Right renal cortex interstitium (tissue), 3 donors: ENCODE data around the gene OCEL1. TPM values are rescaled to one million over a fixed set of nuclear protein-coding genes. Genes with fewer than 3 reads are reported as not detected.

ENCODE experiments used
- DNase-seq, 3 donors: peaks; one replicate each; pipeline ENCODE4 v3.0.0-alpha.2; 2013; ENCODE audit warnings: low read depth in 3 of 3, low spot score in 2 of 3
- polyA plus RNA-seq, 3 donors: library from polyadenylated mRNA; unstranded; fragments of 120-200 nt; gene quantifications; one replicate each; pipeline ENCODE4 v1.2.1, GENCODE V29; 2013; ENCODE audit not compliant: insufficient read length in 3 of 3

Gene OCEL1
- polyA plus RNA-seq, 3 donors = 15.7 to 20.1 (median 17.9) TPM

- no peak for DNase-seq
Observed at GRCh38 chr19:17237747-17238706, 12.0 kb downstream of the OCEL1 start.

DNA sequence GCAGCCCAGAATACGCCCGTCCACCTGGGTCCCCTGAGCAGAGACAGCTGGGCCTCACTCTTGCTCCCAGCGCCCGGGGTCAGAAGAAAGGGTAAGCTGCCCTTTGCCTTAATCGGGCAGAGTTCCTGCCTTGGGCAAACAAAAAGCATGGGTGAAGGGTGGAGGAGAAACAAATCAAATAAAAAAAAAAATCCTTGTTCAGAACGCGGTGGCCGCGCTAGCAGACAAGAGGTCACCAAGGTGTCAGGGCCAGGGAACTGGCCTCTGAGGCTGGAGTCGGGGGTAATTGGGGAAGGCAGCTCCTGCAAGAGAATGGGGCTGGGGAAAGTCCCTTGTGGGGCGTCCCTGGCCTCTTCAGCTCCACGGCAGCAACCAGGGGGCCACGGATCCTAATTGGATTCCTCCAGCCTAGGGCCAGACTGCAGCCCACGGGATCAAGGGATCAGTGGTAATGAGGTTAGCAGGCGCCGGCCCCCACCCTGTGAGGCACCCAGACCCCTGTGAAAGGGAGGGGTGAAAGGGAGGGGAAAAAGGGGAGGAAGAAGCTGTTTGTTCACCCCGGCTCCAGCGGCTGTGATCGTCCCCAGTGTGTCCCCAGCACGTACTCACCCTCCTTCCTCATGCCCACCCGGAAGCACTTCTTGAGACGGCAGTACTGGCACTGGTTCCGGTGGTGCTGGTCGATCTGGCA lies 14.2 kb downstream of the OCEL1 start:
- DNase-seq = no peak

- DNase-seq = no peak
Observed at GRCh38 chr19:17240826-17241399, 14.9 kb downstream of the OCEL1 start.

GRCh38 chr19:17242431-17243208 lies 16.6 kb downstream of the OCEL1 start:
- DNase-seq = no peak

DNA sequence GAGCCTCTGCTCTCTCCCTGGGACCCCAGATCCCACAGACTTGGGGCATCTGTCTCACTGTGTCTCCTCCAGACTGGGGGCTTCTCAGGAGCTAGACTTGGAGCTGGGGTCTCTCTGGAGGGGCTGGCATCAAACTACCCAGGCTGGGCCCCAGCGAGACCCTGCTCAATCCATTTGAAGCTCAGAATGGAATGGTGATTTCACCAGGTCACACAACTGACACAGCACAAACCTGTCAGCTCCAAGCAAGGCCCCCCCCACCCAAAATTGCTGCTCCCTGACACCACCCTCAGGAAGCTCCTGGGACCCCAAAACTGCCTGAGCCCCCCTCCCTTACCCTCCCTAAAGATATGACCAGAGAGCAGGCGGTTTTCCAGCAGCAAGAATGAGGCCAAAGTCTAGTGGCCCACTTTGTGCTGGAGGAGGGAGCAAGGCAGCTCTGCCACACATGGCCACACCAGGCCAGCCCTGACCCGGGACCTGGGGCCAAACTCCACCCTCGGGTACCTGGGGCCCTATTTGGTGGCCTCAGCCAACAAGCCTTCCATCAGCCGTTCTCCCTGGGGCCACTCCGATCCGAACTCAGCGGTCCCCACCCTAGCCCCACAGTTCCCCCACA lies 17.3 kb downstream of the OCEL1 start:
- no peak for DNase-seq

DNA sequence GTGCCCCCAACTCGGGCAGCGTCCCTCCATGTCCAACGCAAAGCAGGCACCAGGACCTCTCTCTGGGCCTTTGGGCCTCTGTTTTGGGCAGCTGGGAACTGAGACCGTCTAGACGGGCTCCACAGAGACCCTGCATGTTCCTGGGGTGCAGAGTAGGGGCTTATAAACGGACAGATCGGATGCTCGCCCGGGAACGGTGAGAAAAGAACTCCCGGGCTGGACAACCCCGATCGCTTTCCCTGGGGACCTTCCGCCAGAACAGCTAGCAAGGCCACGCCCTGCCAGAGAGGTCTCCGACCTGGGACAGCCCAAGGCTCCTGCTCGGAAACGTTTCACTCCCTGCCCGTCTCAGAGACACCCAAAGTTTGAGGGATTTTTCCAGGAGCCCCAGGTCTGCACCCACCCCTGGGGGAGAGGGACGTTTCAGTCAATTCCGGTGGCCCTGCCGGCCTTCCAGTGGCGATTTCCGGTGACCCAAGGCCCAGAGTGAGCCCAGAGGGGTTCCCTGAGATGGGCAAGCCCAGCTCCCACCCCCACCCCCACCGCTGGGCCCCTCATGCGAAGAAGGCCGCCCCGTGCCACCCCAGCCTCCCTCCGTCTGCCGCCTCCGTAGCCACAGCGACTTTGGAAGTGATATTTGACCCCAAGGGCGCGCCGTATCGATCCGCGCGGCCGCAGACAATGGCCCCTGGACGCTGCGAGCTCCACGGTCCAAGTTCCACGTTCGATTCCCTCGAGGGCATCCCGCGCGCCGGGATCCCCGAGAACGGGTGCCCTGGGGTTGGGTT lies 18.0 kb downstream of the OCEL1 start:
- DNase-seq = no peak

DNA sequence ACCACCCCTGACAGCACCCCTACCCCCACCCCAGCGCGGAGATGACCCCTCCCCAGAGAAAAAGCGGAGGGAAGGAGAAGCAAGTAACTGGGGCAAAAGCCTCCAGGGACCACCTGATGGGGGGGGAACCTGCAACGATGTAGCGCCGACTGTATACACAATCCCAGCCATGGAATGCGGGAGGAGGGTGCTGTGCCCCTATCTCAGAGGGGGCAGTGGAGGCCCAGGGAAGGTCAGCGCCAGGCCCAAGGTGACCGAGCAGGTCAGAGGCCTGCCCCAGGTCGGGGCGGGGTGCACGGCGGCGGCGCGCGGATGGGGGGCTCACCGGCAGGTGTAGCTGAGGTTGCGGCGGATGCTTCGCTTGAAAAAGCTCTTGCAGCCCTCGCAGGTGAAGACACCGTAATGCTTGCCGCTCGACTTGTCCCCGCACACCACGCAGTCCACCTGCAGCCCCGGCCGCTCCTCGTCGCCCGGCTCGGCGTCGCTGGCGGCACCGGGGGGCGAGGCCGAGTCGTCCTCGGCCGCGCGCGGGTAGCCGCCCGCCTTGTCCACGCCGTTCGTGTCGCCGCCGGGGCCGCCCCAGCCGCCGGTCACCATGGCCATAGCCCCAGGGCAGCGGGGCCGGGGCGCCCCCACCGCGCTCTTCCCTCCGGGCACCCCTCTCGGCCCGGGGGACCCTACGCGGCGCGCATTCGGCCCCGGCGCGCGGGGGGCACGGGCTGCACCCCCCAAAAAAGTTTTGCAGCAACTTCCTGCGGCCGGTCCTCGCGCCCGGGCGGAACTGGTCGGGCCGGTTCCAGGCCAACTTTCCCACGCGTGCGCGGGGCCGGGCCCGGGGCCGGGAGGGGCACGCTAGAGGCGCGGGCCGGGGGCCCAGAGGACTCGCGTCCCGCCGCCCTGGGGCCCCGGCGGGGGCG lies 18.9 kb downstream of the OCEL1 start:
- no peak for DNase-seq

DNA sequence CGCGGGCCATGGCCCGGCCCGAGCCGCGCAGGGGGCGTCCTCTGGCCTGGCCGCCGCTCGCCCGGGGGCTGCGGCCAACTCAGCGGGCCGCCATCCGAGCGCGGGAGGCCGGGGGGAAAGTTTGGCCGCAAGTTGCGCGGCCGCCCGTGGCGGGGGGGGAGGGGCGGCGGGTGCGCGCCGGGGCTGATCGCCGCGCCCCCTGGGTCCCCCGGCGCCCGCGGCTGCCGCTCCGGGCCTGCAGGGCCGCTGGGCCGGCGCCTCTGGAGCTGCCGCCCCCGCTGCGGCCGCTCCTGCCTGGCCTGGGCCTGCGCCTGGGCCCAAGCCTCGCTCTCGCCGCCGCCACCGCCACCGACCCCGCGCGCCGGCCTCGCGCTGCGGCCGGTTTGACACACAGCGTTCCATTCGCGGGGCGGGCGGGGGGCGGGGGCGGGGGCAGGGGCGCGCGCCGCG lies 19.5 kb downstream of the OCEL1 start, which contains the start of gene NR2F6:
Gene NR2F6 (minus strand): TSS at position 385 of the 450 bp plus-strand sequence. CDS start 699 bp downstream, outside the sequence.
- no peak for DNase-seq

GRCh38 chr19:17246681-17247425 lies 20.8 kb downstream of the OCEL1 start:
- DNase-seq = no peak

DNA sequence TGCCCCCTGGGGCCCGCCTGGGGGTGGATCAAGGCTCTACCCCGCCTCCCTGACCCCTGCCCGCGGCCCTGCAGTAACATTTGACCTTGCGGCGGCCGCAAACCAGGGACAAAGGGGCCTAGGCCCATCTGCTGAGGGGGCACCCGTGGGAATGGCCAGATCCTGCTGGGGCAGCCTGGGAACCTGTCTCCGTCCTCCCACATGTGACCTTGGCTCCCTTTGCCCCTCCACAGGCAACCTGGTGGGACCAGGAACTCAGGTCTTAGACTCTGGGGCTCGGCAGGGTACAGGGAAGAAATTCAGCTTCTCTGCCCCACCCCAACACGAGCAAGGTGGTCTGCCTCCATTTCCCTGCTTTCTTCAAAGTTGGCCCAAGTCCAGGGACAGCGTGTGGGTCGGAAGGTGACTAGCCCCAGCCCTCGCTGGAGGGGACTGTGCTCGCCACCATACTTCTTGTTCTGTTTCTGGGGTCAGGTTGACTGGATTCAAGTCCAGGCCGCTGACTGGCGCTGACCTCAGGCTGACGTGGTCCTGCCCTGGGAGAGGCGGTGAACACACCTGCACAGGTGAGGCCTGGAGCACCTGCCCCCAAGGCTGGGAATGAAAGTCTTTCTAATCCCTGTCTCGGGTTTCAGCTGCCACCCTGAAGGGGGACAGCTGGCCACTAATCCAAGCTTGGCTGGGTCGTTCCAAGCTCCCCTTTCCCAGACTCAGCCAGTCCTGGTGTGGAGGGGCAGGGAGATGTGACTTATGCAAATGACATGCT lies 22.2 kb downstream of the OCEL1 start:
- no peak for DNase-seq

DNA sequence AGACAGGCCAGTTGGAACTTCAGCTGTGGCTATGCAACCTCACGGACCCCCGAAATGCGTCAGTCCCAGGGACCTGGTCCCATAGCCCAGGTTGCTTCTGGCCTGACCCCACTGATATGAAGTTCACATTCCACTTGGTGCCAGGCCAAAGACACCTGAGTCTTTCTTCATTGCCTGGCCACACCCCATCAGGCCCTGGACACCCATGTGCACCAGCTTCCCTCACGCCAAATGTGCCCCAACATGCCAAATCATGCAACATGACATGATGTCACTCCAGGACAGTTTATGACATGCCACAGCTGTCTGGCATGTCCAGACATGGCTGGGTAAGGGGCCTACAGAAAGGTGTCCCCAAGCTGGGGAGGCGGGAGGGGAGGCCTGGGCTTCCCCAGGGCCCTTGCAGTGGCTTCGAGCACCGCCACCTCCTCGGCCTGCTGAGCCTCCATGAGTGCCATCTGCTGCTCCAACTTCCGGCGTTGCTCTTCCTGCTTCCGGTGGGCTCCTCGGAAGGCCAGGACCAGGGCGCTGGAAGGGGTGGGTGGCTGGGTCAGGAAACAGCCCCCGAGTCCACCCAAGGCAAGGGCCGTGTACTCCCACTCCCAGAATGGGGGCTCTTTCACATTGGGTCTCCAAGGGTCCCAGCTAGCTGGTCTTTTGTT lies 24.0 kb downstream of the OCEL1 start:
- no peak for DNase-seq

GRCh38 chr19:17254636-17255035 lies 28.6 kb downstream of the OCEL1 start:
- DNase-seq = no peak

- no peak for DNase-seq
Observed at GRCh38 chr19:17255150-17255621, 29.2 kb downstream of the OCEL1 start.

DNA sequence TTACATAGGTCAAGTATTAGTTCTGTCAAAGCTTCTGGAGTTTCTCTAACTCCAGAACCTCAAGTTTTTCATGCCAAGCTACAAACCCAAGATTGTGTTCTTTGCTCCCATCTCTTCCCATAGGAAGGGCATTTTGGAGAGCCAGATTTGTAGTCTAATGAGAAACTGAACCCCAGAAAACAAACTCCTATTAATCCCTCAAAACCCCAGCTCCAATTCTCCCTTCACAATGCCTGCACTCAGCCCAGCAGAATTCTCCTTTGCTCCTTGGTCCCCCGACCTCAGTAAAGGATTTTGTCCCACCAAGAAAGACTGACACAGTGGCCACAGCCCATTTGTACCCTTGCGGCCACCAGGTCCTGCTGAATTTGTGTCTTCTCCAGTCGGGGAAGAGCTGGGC lies 30.1 kb downstream of the OCEL1 start:
- no peak for DNase-seq

DNA sequence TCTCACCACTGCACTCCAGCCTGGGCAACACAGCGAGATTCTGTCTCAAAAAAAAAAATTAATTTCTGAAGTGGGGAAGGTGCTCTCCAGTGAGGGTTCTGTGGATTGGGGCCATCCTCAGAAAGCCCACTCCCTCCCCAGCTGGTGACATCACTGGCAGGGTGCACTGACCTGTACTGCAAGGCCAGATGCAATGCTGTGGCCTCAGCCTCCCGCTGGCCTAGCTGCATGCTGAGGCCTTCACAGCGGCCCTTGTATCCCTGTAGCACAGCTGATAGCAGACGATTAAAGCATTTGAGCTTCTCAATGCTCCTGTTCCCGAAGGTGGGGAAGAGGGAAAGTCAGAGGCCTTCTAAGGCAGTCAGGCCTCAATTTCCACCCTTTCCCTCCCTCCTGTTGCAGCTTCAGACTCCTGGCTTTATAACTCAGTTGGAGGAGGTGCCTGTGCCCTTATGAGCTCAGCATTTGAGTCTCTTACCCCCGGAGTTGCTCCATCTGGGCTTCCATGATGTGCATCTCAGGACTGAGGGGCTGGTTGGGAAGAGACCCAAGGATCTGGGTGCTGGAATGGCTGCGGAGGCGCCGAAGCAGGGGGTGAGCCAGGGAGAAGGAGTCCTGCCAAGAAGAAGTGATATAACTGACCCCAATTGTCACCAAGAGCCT lies 33.2 kb downstream of the OCEL1 start:
- DNase-seq = no peak

- no peak for DNase-seq
Observed at GRCh38 chr19:17259934-17260333, 33.9 kb downstream of the OCEL1 start.
